GM15510 (cell line): Measurements from ENCODE around the gene MESD.

ENCODE experiments used
- POLR2A ChIP-seq: IDR thresholded peaks from 3 replicates; pipeline ENCODE4 v1.6.1; 2011; ENCODE audit warnings: borderline replicate concordance; ENCODE audit not compliant: insufficient read length; ENCODE audit errors: extremely low read depth

Gene MESD

DNA sequence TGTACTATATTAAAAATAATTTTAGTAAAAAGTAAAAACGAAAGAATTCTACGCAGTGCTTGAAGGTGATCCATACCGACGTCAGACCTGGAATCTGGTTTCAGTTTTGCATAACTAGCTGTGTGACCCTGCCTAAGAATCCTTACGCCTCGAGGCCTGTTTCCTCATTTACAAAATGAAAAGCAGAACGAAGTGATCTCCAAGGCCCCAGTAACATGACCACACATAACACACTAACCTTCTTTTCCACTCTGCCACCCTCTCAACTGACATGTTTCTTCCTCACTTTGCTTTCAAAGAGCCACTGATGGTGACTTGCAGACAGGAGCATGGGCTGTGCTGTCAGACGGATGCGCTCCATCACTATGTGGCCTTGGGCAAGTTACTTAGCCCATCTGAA, 4.8 kb downstream of the MESD start:
- TF ChIP-seq POLR2A = no peak

DNA sequence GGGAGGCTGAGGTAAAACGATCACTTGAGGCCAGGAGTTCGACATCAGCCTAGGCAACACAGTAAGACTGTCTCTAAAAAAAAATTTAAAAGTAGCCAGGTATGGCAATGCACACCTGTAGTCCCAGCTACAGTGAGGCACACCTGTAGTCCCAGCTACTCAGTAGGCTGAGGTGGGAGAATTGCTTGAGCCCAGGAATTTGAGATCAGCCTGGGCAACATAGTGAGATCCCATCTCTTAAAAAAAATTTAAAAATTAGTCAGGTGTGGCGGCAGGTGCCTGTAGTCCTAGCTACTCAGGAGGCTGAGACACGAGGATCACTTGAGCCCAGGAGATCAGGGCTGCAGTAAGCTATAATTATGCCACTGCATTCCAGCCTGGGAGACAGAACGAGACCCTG, 6.8 kb downstream of the MESD start:
- TF ChIP-seq POLR2A = no peak

DNA sequence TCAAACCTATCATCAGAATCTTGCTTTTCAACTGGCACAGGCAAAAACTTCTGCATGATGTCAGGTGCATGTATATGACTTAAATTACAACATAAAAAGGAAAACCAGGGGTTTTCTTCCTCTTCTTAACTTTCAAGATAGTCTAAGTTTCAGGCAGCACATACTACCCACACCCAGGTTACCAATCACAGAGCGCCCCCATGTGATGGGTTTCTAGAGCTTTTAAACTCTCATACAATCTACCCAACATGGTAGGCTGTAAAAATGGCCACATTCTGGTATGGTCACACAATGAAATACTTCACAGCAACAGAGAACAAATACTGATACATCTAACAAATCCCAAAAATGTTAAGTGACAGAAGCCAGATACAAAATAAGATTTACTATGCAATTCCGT, 7.4 kb downstream of the MESD start:
- no peak for TF ChIP-seq POLR2A

DNA sequence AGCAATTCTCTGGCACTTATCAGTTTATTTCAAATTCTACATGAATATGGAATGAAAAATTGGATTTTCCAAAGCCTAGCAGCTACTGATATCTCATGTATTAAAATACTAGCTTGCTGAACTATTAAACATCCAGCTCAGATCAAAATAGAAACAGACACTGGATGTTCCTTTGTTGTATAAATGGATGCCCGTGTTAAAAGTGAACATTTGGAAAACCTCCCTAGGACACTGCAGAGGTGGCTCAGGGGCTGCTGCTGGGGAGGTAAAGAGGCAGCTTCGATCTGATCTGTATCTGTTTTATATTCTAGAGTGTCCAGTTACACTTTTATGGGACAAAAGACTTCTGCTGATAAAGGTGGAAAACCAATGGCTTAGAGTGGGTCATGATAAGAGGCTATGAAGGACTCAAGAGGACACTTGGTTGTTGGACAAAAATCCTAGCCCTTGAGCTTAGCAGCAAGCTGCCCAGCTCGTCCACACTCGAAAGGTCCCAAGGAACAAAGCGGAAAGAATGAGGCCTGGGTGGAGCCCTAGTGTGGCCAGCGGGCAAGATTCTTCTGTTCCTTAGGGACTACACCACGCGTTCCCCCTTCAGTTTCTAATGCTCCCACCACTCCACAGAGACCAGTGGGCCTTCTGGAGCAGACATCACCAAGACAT, 9.9 kb downstream of the MESD start:
- no peak for TF ChIP-seq POLR2A

DNA sequence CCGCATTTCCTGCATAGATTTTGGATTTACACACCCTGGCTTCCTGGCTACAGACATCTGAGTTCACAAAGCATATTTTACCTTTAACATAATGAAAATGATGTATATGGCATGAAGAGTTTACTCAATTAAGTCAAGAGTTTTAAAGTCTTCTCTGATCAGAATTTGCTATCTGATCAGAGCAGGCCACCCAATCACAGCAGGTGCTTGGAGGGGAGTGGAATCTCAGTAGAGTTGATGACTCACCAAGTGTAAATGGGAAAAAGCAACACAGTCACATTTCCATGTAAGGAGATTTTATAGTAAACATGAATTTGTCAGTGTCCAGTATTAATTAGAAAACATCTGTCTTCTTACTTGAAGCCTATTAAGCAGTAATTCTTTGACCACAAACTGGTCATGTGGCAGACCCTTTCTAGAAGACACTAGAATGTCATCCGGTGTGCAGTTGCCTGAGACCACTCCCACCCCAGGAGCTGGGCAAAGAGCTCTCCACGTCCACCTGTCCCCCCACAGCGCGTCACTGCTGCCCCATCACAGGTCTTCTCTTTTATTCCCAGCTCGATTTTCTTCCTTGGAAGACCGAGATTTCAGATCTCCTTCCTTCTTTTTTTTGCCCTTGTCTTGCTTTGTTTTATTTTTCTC, 10.8 kb downstream of the MESD start:
- TF ChIP-seq POLR2A = no peak

DNA sequence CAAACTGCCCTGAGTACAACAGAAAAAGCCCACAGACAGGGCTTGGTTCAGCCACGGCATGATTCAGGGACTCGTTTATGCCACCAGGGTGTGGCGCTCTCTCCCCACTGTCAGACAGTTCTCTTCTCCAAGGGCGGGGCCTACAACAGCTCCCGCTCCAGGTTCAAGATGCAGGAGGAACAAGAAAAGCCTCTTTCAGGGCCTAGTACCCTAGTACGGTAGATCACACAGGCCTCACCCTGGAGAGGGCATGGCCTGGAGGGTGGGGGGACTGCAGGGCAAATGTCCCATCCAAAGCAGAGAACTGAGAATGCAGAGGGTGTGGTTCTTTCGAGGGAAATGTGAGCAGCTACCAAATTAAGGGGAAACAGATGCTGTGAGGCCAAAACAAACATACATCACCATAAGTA, 12.0 kb downstream of the MESD start:
- TF ChIP-seq POLR2A = no peak

DNA sequence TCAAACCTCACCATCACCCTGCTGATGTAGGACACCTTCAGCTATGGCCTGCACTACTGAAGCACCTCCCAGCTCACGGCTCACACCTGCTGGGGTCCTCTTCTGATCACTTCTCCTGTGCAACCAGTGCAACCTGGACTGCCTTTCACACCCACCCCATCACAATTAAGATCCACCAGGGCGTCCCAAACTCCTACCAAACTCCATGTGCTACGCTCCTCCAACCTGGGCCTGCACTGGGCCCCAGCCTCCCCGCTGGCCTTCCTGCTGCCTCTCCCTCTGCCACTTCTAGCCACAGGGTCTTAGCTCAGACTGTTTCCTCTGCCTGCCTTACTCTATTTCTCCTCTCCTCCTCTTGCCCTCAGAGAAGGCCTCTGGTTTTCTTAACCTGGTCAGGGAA, 12.8 kb downstream of the MESD start:
- no peak for TF ChIP-seq POLR2A

DNA sequence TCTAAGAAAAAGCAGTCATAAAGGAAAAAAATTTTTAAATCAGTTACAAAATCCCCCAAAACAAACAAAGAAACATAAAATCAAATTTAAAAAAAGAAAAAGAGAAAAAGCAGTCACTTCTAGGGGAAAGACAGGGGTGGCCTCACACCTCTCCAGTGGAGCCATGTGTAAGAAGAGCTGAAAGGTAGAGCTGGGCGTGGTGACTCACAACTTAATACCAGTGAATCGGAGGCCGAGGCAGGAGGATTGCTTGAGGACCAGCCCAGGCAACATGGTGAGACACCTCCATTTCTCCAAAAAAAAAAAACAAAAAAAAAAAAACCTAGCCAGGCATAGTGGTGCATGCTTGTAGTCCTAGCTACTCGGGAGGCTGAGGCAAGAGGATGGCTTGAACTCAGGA, 14.7 kb downstream of the MESD start:
- no peak for TF ChIP-seq POLR2A

DNA sequence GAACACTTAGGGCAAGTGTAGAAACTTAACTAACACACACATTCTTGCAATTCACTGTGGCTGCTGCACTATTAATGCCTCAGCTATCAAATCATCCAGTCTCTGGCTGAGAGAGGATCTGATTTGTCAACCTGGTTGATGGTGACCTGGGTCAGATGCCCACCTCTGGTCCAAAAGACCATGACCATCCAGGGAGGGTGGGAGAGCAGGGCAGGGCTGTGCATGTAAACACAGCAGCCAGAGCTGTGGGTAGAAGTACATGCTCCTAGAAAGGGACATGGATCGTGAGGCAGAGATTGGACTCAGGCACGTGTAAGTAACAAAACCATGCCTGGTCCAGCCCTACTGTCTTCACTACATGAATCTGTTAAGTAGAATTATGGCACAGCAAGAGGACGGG, 17.3 kb downstream of the MESD start:
- TF ChIP-seq POLR2A = no peak

DNA sequence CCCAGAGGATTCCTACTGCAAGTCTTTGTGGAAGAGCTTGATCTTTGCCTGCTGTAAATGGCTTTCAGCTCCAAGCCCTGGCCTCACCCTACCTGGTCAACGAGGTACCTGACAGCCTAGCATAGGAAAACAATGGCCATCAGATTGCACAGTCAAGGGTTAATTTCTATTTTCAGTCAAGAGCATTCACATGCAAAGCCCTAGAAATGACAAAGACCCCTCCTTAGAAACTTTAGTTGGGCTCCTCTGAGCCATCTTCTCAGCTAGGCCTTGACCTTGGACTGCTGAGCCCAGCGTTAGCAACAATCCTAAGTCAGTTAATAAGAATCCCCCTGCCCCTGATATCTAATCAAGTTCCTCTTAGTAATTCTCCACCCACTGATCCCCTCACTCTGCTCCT, 18.5 kb downstream of the MESD start:
- no peak for TF ChIP-seq POLR2A

DNA sequence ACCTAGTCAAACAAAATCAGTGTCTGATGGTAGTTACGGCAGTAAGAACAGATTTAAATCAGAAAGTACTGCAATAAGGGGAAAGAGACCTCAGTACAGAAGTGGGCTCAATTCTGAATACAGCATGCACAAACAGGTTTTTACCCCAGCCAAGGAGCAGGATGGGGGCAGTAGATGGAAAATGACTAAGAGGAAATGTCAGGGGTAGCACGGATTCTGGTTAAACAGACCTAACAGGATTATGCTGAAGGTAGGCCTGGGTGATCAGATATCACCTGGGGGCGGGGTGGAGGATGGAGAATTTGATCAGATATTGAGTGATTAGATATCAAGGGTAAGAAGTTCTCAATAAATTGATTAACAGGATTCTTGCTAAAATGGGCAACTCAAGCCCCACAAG, 19.0 kb downstream of the MESD start:
- no peak for TF ChIP-seq POLR2A

DNA sequence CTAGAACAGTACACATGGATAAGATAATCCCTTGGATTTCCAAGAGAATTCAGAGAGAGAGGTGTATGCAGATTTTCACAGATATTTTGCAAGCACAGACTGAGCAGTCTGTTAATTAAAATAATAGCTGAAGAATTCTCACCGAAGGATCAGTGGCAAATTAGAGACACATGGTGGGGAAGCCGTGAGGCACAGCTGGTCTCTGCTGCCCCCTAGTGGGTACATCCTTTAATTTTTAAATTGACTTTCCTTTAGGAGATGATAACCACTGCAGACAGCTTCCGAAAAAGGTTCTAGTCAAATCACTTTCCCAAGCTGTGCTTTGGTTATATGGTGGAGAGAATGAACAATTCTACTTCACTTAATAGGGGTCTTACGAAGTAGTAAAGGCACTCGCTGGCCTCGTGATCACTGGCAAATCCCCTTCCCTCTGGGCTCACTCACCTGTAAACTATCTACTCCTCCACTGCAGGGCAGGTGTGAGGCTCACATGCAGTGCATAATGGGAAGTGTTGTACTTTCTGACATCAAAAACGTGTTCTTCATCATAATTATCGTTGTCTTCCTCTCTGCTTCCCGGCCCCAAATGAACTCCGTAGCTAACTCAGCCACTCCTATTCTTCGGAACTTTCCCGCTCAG, 19.5 kb downstream of the MESD start:
- no peak for TF ChIP-seq POLR2A

DNA sequence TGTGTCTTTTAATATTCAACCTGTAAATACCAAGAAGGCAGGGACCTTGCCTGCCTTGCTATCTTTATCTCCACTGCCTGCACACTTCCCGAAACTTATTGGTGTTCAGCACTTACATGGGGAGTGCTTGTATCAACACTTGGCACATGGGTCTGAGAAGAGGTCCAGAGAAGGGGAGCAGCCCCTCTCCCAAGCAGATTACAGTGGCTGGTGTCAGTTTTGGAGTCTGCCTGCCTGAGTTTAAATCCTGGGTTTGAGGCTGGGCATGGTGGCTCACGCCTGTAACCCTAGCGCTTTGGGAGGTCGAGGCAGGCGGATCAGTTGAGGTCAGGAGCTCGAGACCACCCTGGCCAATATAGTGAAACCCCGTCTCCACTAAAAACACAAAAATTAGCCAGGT, 20.3 kb downstream of the MESD start:
- TF ChIP-seq POLR2A = no peak

DNA sequence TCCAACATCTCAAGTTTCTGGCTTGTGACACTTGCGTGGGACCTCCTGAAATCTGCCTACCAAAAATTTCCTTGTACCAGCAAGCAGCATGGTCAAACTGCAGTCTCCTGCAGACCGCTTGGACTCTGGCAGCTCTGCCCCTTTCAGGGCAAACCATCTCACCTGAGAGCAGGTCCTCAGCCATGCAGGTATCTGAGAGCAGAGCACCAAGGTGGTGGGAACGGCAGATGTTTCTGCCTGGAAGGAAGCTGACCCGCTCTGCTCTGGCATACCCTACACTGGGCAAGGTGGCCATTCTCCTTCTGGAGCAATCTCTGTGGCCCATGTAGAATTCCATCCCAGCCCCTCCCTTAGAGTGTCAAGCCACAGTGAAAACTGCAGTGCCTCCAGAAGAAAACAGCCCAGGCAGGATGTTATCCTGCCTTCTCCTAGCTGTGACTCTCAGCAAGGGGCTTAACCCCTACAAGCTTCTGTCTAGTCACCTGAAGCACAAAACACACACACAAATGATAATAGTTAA, 21.6 kb downstream of the MESD start:
- no peak for TF ChIP-seq POLR2A

DNA sequence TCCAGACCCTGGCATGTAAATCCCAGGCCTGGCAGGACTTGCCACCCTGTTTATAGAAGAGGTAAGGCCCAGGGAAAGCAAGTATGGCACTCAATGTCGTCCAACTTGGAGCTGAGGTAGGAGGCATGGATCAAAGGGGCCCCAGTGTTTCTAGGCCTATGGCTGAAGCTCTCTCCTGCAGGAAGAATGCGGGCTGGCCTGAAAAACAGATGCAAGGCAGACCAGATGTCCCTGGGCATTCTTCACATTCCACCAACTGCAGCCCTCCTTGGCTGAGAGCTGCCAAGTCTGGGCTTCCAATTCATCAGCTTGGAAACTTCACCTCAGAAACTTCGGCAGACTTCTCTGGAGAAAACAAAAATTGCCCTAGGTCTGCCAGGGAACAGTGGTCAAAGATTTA, 22.2 kb downstream of the MESD start:
- no peak for TF ChIP-seq POLR2A
